Right lobe of liver (tissue), 6 donors: ENCODE data around the gene NEK10. TPM values are rescaled to one million over a fixed set of nuclear protein-coding genes. Genes with fewer than 3 reads are reported as not detected.

ENCODE experiments used
- ATAC-seq, 4 donors: fragments of 200-7000 bp; cut with Tn5 transposase; one replicate each; pipeline ENCODE4 v1.9.1; 2020; ENCODE audit warnings: mild to moderate bottlenecking in 4 of 4, moderate library complexity in 4 of 4
- DNase-seq, 3 donors: peaks; one replicate each; pipeline ENCODE4 v3.0.0-alpha.2; 2020
- H3K27ac ChIP-seq, 3 donors: fragments of 200-600 bp; one replicate each; pipeline ENCODE4 v1.8.0; 2022
- H3K27me3 ChIP-seq, 2 donors: fragments of 200-600 bp; one replicate each; pipeline ENCODE4 v1.8.0; 2022
- H3K36me3 ChIP-seq, 4 donors: fragments of 200-600 bp; sonication (generic) in 1 of 4; one replicate each; pipeline versions ENCODE4 v1.5.1 to v1.8.0; 2017 to 2022; ENCODE audit warnings: control low read depth in 1 of 4
- H3K4me1 ChIP-seq, 4 donors: fragments of 200-600 bp; sonication (generic) in 1 of 4; one replicate each; pipeline versions ENCODE4 v1.5.1 to v1.8.0; 2017 to 2022; ENCODE audit warnings: control low read depth in 1 of 4
- H3K4me3 ChIP-seq, 3 donors: fragments of 200-600 bp; one replicate each; pipeline ENCODE4 v1.8.0; 2022
- H3K9me3 ChIP-seq, 4 donors: fragments of 200-600 bp; sonication (generic) in 1 of 4; one replicate each; pipeline versions ENCODE4 v1.5.1 to v1.8.0; 2017 to 2022; ENCODE audit warnings: control low read depth in 1 of 4
- POLR2A ChIP-seq: fragments of 450-650 bp; IDR thresholded peaks from one replicate; pipeline ENCODE4 v1.6.1; 2017; ENCODE audit warnings: antibody characterized with exemption, mild to moderate bottlenecking
- WGBS: methylation state at CpG from one replicate; pipeline ENCODE4 v1.1.6; 2018; ENCODE audit warnings: low coverage, low lambda C conversion rate; ENCODE audit not compliant: insufficient coverage; ENCODE audit errors: missing lambda C conversion rate; 5-methylcytosine and 5-hydroxymethylcytosine counted together
- intact Hi-C, 2 donors: fragments of 100-400 bp; cut with DNase I; formaldehyde crosslinking; loops; one replicate each; pipeline versions ENCODE4 v1.11.2 to v1.14.1; 2022
- total RNA-seq, 6 experiments: library from RNA; depleted of rRNA in 2 of 6; stranded (reverse); fragments of >200 nt in 2 of 6; fragmentation: NEBNext Ultra II Directional in 3 of 6; extraction: Animal tissue kit (Norgen Biotek cat#: 25700) in 3 of 6; gene quantifications; one replicate each; pipeline versions ENCODE4 v1.1.0 to v1.2.4, GENCODE V29; 2016 to 2023
- TF ChIP-seq, protein P1 (sequence below), 4 donors: fragments of 200-600 bp in 3 of 4; fragments of 450-650 bp in 1 of 4; IDR thresholded peaks; one replicate each; pipeline versions ENCODE4 v1.5.1 to v1.8.0; 2016 to 2022; ENCODE audit warnings: antibody characterized with exemption in 4 of 4, mild to moderate bottlenecking in 2 of 4
- donor health status: DM: no; HTN: yes; CAD: no.
- donor health status: DM: no; HTN: no; CAD: no.
- donor health status: DM: no; HTN: no; CAD: no.
- donor health status: DM: no; HTN: yes; CAD: no.
- donor health status: DM: no; HTN: yes; CAD: no.

NEK10 gene
- total RNA-seq, 6 experiments from 2014 or later = 0.43 to 2.5 (median 0.87) TPM

DNA sequence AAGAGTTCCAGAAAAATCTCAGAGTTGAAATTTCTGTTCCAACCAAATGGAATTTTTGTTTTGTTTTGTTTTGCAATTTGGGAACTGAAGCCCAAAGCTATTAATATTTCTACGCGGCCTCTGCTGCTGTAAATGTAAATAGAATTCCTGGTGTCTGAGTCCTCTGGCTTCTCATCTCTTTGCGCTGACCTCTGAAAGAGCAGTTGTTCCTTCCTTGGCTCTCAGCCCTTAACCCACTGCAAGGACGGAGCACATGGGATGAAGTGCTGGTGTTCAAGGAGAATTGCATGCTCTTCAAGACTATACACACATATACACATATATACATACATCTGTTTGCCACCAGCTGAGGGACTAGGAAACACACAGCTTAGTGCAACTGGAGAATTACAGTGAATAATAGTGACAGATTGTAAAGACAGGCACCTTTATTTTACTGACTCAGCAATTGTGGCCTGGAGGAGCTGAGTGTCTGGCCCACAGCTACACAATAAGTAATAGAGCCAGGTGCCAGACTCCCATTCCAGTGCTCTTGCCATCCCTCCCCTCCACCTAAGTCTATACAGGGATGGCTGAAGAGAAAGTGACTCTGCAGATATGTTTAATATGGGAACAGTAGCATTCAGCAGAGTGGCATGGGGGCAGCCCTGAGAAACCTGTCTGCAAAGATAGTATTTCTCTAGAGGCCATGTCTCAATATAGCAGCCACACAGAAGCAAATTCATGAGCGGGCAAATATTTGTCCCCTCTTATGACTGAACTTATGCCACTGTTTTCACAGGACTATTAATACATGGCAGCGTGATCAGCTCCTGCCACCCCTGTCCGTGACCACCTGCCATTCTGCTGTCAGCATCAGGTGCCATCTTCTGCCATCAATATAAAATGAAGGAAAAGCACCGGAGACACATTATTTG lies 42.3 kb downstream of the NEK10 start:
- Histone ChIP-seq H3K36me3 (no peaks in the 10 kb centered on the region), H3K27me3 (no peaks in the 10 kb centered on the region), H3K4me1 (no peaks in the 10 kb centered on the region), H3K27ac (no peak overlapping the region), H3K9me3 (no peaks in the 10 kb centered on the region), H3K4me3 (no peak overlapping the region)
- TF ChIP-seq, protein P1, sequence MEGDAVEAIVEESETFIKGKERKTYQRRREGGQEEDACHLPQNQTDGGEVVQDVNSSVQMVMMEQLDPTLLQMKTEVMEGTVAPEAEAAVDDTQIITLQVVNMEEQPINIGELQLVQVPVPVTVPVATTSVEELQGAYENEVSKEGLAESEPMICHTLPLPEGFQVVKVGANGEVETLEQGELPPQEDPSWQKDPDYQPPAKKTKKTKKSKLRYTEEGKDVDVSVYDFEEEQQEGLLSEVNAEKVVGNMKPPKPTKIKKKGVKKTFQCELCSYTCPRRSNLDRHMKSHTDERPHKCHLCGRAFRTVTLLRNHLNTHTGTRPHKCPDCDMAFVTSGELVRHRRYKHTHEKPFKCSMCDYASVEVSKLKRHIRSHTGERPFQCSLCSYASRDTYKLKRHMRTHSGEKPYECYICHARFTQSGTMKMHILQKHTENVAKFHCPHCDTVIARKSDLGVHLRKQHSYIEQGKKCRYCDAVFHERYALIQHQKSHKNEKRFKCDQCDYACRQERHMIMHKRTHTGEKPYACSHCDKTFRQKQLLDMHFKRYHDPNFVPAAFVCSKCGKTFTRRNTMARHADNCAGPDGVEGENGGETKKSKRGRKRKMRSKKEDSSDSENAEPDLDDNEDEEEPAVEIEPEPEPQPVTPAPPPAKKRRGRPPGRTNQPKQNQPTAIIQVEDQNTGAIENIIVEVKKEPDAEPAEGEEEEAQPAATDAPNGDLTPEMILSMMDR (IDR thresholded peaks at IDR 0.05) = no peak
- TF ChIP-seq POLR2A = no peak
- ATAC-seq = peak in 3 of 4 donors; percentile 37 to 61 (median 46)
- DNase-seq = no peak
- intact Hi-C loops = no loop called here
- WGBS = 63% methylated on average over 8 of the region's 8 CpGs

DNA sequence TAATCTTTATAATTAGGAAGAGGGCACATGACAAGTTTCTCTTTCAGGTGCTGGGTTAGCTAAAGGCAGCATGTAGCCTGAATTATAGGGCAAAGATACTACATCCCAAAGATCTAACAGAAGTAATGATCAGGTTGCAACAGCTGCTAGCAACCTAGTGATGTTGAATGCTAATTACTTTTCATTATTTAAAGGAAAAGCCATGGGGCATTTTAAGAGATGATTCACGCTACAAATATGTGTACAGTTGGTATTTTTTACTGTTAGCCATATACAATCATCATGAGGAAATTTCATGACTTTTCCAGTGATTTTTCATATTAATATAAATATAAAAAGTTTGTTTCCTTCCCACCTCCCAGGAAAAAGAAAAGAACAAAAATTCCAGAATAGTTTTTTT lies 43.0 kb downstream of the NEK10 start:
- no peaks in the 10 kb centered on the region for H3K9me3 ChIP-seq
- H3K27ac ChIP-seq = no peak overlapping the region
- no peak for DNase-seq
- WGBS = 94% methylated on average over 1 of the region's 1 CpG
- ATAC-seq = no peak
- no peaks in the 10 kb centered on the region for H3K27me3 ChIP-seq
- H3K36me3 ChIP-seq = no peaks in the 10 kb centered on the region
- intact Hi-C loops = no loop called here
- H3K4me1 ChIP-seq = no peaks in the 10 kb centered on the region
- TF ChIP-seq, protein P1 (IDR thresholded peaks at IDR 0.05) = no peak
- no peak for TF ChIP-seq POLR2A
- no peak overlapping the region for H3K4me3 ChIP-seq

DNA sequence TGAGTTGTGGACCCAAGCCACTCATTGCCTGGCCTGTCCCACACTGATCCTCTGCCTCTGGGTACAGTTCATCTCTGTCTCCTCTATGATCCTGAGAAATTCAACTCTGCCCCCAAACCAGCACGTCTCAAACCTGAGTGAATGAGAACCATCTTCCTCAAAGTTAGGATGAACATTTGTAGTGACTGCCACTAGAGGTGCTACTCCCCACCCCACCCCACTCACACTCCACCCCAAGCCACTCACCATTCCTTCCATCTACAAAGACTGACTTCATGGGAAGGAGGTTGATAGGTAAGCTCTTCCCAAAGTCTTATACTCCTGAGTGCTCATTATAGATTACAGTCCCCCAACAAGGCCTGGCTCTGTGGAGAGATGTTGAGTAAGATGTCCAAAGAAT lies 43.8 kb downstream of the NEK10 start:
- no CpG with 5 or more reads among the region's 1 CpG for WGBS
- TF ChIP-seq, protein P1 (IDR thresholded peaks at IDR 0.05) = no peak
- no peak for TF ChIP-seq POLR2A
- no peaks in the 10 kb centered on the region for H3K9me3 ChIP-seq
- no peaks in the 10 kb centered on the region for H3K27me3 ChIP-seq
- no peak for DNase-seq
- H3K36me3 ChIP-seq = no peaks in the 10 kb centered on the region
- peaks cover 0 to 6% (median 2%) of the 10 kb centered on the region in 4 donors for H3K4me1 ChIP-seq
- no peak for ATAC-seq
- intact Hi-C loops = no loop called here
- H3K27ac ChIP-seq = no peak overlapping the region
- no peak overlapping the region for H3K4me3 ChIP-seq

DNA sequence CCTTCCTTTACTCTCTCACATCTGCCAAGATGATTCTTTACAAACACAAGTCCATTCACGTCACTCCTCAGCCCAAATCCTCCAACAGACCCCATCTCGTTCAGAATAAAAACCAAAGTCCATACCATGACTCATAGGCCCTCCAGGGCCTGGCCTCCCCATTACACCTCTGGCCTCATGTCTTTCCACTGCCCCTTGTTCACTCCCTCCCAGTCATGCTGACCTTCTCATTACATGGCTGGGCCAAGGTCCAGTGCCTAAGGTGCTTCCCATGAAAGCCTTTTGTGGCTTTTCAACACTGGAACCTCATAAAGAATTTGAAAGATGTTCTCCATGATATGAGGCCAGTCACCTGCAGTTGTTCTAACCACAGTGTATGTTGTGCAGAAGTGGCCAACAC lies 44.5 kb downstream of the NEK10 start:
- no peak overlapping the region for H3K4me3 ChIP-seq
- H3K9me3 ChIP-seq = no peaks in the 10 kb centered on the region
- no peak overlapping the region for H3K27ac ChIP-seq
- H3K4me1 ChIP-seq = peaks cover 0 to 13% (median 3%) of the 10 kb centered on the region in 4 donors
- no peaks in the 10 kb centered on the region for H3K36me3 ChIP-seq
- WGBS = 80% methylated on average over 2 of the region's 2 CpGs
- DNase-seq = no peak
- no peaks in the 10 kb centered on the region for H3K27me3 ChIP-seq
- intact Hi-C loops = no loop called here
- ATAC-seq = no peak
- no peak for TF ChIP-seq POLR2A
- TF ChIP-seq, protein P1 (IDR thresholded peaks at IDR 0.05) = no peak
